GM12875 (cell line): ENCODE measurements around the gene ID3.
A peak's percentile ranks its signal among the peaks of the same experiment; 100 is the strongest.

Experiments used
- H3K4me3 ChIP-seq: one replicate; pipeline ENCODE4 v1.5.1; 2011; ENCODE audit warnings: low read depth, low read length, control low read depth
- CTCF ChIP-seq: IDR thresholded peaks from 2 replicates; pipeline ENCODE4 v1.5.1; 2011; ENCODE audit warnings: low read depth, mild to moderate bottlenecking, control low read depth, inconsistent platforms, low read length, moderate library complexity, borderline replicate concordance; ENCODE audit not compliant: insufficient read depth

Gene ID3

GRCh38 chr1:23558140-23558871 lies 995 bp downstream of the ID3 start:
- TF ChIP-seq CTCF: no peak
- H3K4me3 ChIP-seq: peak overlapping the region; percentile 82

GRCh38 chr1:23557471-23558124 lies 1.7 kb downstream of the ID3 start:
- H3K4me3 ChIP-seq: peak overlapping the region; percentile 82
- no peak for TF ChIP-seq CTCF

- TF ChIP-seq CTCF: no peak
These were observed 2.4 kb downstream of the ID3 start for GRCh38 chr1:23556635-23557470.

GRCh38 chr1:23555986-23556634 lies 3.2 kb downstream of the ID3 start:
- TF ChIP-seq CTCF: no peak
- no peak overlapping the region for H3K4me3 ChIP-seq

More at GRCh38 chr1:23556635-23557470, 2.4 kb downstream of the ID3 start:
- H3K4me3 ChIP-seq: peak overlapping the region; percentile 82

- TF ChIP-seq CTCF: no peak
- peak overlapping the region; percentile 49 for H3K4me3 ChIP-seq
These were observed 3.9 kb downstream of the ID3 start for GRCh38 chr1:23555270-23555985.

GRCh38 chr1:23554481-23555269 lies 4.6 kb downstream of the ID3 start:
- peak overlapping the region; percentile 49 for H3K4me3 ChIP-seq
- peak; percentile 56; the same call in 1 of the 2 replicates for TF ChIP-seq CTCF
